Hematopoietic multipotent progenitor cell treated with erythropoietin and hydrocortisone succinate and interleukin-3 and kit ligand, for 4 days (in vitro differentiated cells): ENCODE data around the gene XYLT2.
"Not testable (repeated sequence)": the region's sequence is repeated elsewhere in the genome, so short reads cannot be mapped to it uniquely, and the experiment has no call there.

Experiments
- DNase-seq: peaks from one replicate; pipeline ENCODE4 v3.0.0-alpha.2; 2015

The XYLT2 gene

GRCh38 chr17:50397111-50397918 is 51.4 kb downstream of the XYLT2 start, which contains the start of gene LRRC59:
Gene LRRC59, minus strand, starts transcription at chr17:50397523. Its CDS starts 206 bp downstream, at chr17:50397317.
- DNase-seq: peak; percentile 94

GRCh38 chr17:50397919-50398285 is 52.0 kb downstream of the XYLT2 start:
- DNase-seq: no peak

GRCh38 chr17:50398672-50399071 is 52.7 kb downstream of the XYLT2 start:
- DNase-seq: not testable (repeated sequence)

GRCh38 chr17:50399591-50399990 is 53.7 kb downstream of the XYLT2 start:
- DNase-seq: not testable (repeated sequence)

GRCh38 chr17:50405351-50405750 is 59.4 kb downstream of the XYLT2 start:
- DNase-seq: not testable (repeated sequence)

- DNase-seq: no peak
These were observed 60.7 kb downstream of the XYLT2 start for GRCh38 chr17:50406578-50406977.

GRCh38 chr17:50407921-50408320 is 62.0 kb downstream of the XYLT2 start:
- DNase-seq: no peak
